NB4 (cell line): ENCODE results near the gene ZWILCH.

Experiments used
- POLR2A ChIP-seq: IDR thresholded peaks from 2 replicates; pipeline ENCODE4 v1.6.1; 2011; ENCODE audit warnings: mild to moderate bottlenecking; ENCODE audit not compliant: insufficient read length; ENCODE audit errors: extremely low read depth
- TF ChIP-seq, protein P1 (sequence below): IDR thresholded peaks from 2 replicates; pipeline ENCODE4 v1.6.1; 2011; ENCODE audit warnings: low read depth, low read length
- TF ChIP-seq, protein P2 (sequence below): IDR thresholded peaks from one replicate; pipeline ENCODE4 v1.5.1; 2012; ENCODE audit warnings: low read depth, low read length

DNA sequence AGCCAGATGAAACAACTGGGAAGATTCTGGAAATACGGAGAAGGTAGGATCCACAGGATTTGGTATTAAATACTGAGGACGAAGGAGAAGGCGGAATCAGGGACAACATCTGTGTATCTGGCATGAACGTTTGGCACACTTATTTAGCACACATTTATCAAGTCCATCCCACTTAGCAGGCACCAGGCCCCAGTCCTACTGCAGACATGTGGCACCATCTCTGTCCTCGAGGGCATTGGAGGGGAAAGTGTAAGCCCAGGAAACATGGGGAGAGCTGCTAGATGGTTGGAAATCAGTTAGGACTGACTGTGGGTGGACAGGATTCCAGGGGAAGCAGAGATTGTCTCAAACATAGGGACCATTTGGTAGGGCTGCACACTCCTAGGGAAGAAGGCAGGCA is 89.7 kb downstream of the ZWILCH start:
- TF ChIP-seq, protein P1, sequence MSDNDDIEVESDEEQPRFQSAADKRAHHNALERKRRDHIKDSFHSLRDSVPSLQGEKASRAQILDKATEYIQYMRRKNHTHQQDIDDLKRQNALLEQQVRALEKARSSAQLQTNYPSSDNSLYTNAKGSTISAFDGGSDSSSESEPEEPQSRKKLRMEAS: no peak
- TF ChIP-seq, protein P2, sequence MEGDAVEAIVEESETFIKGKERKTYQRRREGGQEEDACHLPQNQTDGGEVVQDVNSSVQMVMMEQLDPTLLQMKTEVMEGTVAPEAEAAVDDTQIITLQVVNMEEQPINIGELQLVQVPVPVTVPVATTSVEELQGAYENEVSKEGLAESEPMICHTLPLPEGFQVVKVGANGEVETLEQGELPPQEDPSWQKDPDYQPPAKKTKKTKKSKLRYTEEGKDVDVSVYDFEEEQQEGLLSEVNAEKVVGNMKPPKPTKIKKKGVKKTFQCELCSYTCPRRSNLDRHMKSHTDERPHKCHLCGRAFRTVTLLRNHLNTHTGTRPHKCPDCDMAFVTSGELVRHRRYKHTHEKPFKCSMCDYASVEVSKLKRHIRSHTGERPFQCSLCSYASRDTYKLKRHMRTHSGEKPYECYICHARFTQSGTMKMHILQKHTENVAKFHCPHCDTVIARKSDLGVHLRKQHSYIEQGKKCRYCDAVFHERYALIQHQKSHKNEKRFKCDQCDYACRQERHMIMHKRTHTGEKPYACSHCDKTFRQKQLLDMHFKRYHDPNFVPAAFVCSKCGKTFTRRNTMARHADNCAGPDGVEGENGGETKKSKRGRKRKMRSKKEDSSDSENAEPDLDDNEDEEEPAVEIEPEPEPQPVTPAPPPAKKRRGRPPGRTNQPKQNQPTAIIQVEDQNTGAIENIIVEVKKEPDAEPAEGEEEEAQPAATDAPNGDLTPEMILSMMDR: no peak
- no peak for TF ChIP-seq POLR2A
